Diencephalon (tissue), 1 donor: ENCODE measurements around the gene MZB1. TPM values are rescaled to one million over a fixed set of nuclear protein-coding genes. Genes with fewer than 3 reads are reported as not detected.

Experiments
- total RNA-seq: library from RNA; depleted of rRNA; stranded (reverse); fragments of >200 nt; gene quantifications from one replicate; pipeline ENCODE4 v1.2.3, GENCODE V29; 2014

Gene MZB1
- not detected for total RNA-seq

GRCh38 chr5:139389701-139390638 is at the start of gene MZB1:
TSS of gene MZB1 (minus strand) at chr5:139389913. CDS start at chr5:139389856, 57 bp downstream.

GRCh38 chr5:139439013-139439903 is 49.5 kb upstream of the MZB1 start, which contains the start of gene DNAJC18:
TSS of gene DNAJC18 (minus strand) at chr5:139439525. CDS start at chr5:139439445, 80 bp downstream.

GRCh38 chr5:139403787-139404483 is 14.2 kb upstream of the MZB1 start, which contains the start of gene SPATA24:
TSS of gene SPATA24 (minus strand) at chr5:139404089. CDS start at chr5:139404060, 29 bp downstream.

GRCh38 chr5:139394654-139395566 is 5.2 kb upstream of the MZB1 start, which contains the start of gene PROB1:
TSS of gene PROB1 (minus strand) at chr5:139395104. CDS start at chr5:139395081, 23 bp downstream.

GRCh38 chr5:139383275-139383992 is 6.3 kb downstream of the MZB1 start, which contains the start of gene SLC23A1:
TSS of gene SLC23A1 (minus strand) at chr5:139383297. CDS start at chr5:139383253, 44 bp downstream.

GRCh38 chr5:139341689-139342422 is 47.9 kb downstream of the MZB1 start, which contains the start of gene PAIP2:
TSS of gene PAIP2 (plus strand) at chr5:139341854. CDS start at chr5:139363785, 21,931 bp downstream.

Other genes starting within 250 kb of the MZB1 start
- 14.8 TPM for gene SIL1, start 191.5 kb downstream of the MZB1 start, total RNA-seq
- 609 TPM for gene MATR3, start 96.2 kb downstream of the MZB1 start, total RNA-seq
- 135 TPM for gene PAIP2, start 48.1 kb downstream of the MZB1 start, total RNA-seq
- 0.69 TPM for gene SLC23A1, start 6.6 kb downstream of the MZB1 start, total RNA-seq
- 2.8 TPM for gene PROB1, start 5.2 kb upstream of the MZB1 start, total RNA-seq
- 8.5 TPM for gene SPATA24, start 14.2 kb upstream of the MZB1 start, total RNA-seq
- 54.0 TPM for gene DNAJC18, start 49.6 kb upstream of the MZB1 start, total RNA-seq
- 11.3 TPM for gene ECSCR, start 72.8 kb upstream of the MZB1 start, total RNA-seq
- not detected for gene SMIM33, start 81.1 kb upstream of the MZB1 start, total RNA-seq
- gene STING1, start 92.8 kb upstream of the MZB1 start, total RNA-seq, result 9.9 TPM
- gene UBE2D2, start 171.4 kb upstream of the MZB1 start, total RNA-seq, result 122 TPM